ENCODE results near the gene XRCC1. TPM values are rescaled to one million over a fixed set of nuclear protein-coding genes. Genes with fewer than 3 reads are reported as not detected.

Gene XRCC1
- total and polyA plus RNA-seq, 2 of the 8 experiments (the other 6 are each of a cell fraction or from before 2014, with no cell fraction given) = 42.5 to 44.4 TPM

GRCh38 chr19:43506629-43507028, 68.7 kb downstream of the XRCC1 start:
- TF ChIP-seq BRCA1 (IDR thresholded peaks at IDR 0.05; ENCODE audit: low read depth, low read length) (no peak), CBX5 (IDR thresholded peaks at IDR 0.05; ENCODE audit: low read depth, low read length) (no peak), SAP30 (IDR thresholded peaks at IDR 0.05; ENCODE audit: insufficient read depth, insufficient replicate concordance, low read length) (no peak), SIX5 (IDR thresholded peaks at IDR 0.05; ENCODE audit: low read depth, low read length) (no peak), MAFK (IDR thresholded peaks at IDR 0.05; ENCODE audit: low read depth, low read length) (no peak), YY1 (IDR thresholded peaks at IDR 0.05; ENCODE audit: low read depth, low read length) (no peak), ATF2 (IDR thresholded peaks at IDR 0.05; ENCODE audit: low read length) (no peak), TAF7 (optimal IDR thresholded peaks at IDR 0.05; ENCODE audit: borderline replicate concordance, low read depth, low read length) (no peak), JUND (IDR thresholded peaks at IDR 0.05; ENCODE audit: low read length) (no peak)
- Histone ChIP-seq H4K5ac (ENCODE audit: insufficient read length, low read depth, low read length) (no peak overlapping the region), H3K14ac (ENCODE audit: insufficient read length) (no peak overlapping the region), H3K4me2 (ENCODE audit: insufficient read depth in 1 of 2, low read depth in 2 of 2, low read length in 2 of 2) (no peak overlapping the region), H3K27me3 (replicated peaks in 1 of 4; ENCODE audit: control insufficient read depth in 3 of 4, extremely low read depth in 1 of 4, insufficient read depth in 3 of 4, low read length in 3 of 4) (peaks cover 3 to 16% (median 14%) of the 10 kb centered on the region in 4 experiments), H4K91ac (replicated peaks; ENCODE audit: insufficient read length, low read length) (no peak overlapping the region), H3K56ac (replicated peaks; ENCODE audit: insufficient read length, low read depth, low read length) (no peak overlapping the region), H2BK5ac (ENCODE audit: low read depth, low read length) (no peak overlapping the region), H3K27ac (ENCODE audit: low read depth, low read length) (no peak overlapping the region), H2BK20ac (ENCODE audit: low read length) (no peak overlapping the region), H3K23me2 (ENCODE audit: low read depth, low read length) (peaks cover 17% of the 10 kb centered on the region; the same call in 1 of the 2 replicates), H2BK12ac (ENCODE audit: low read depth, low read length) (no peak overlapping the region), H3K4me3 (ENCODE audit: extremely low read depth in 1 of 4, insufficient read depth in 2 of 4, low read depth in 3 of 4, low read length in 4 of 4) (no peak overlapping the region), H4K8ac (ENCODE audit: extremely low read depth, insufficient read depth, low read length) (no peak overlapping the region), H4K20me1 (replicated peaks in 1 of 2; ENCODE audit: control insufficient read depth in 1 of 2, insufficient read depth in 2 of 2, low read length in 2 of 2) (peaks cover 0 to 2% of the 10 kb centered on the region in 2 experiments), H3K23ac (ENCODE audit: insufficient read length) (no peak overlapping the region), H3K4ac (replicated peaks; ENCODE audit: insufficient read length, low read depth, low read length) (no peak overlapping the region), H3K36me3 (ENCODE audit: control insufficient read depth in 2 of 4, insufficient read depth in 4 of 4, low read length in 3 of 4) (peaks cover 0 to 4% (median 1%) of the 10 kb centered on the region in 4 experiments; a peak in 1 of 8 replicates), H3K18ac (ENCODE audit: extremely low read depth, low read length) (no peak overlapping the region), H2BK120ac (replicated peaks; ENCODE audit: low read depth, low read length) (no peak overlapping the region), H3K9ac (replicated peaks in 1 of 4; ENCODE audit: extremely low read depth in 1 of 4, low read depth in 3 of 4, low read length in 3 of 4) (no peak overlapping the region), H2BK15ac (ENCODE audit: low read length) (no peak overlapping the region), H2AK5ac (ENCODE audit: low read depth, low read length) (no peak overlapping the region), H3K79me2 (ENCODE audit: control insufficient read depth in 1 of 2, insufficient read depth in 2 of 2, low read length in 2 of 2) (no peaks in the 10 kb centered on the region), H3K9me3 (ENCODE audit: insufficient read depth in 2 of 2, low read depth in 1 of 2, low read length in 1 of 2) (no peaks in the 10 kb centered on the region), H3K79me1 (ENCODE audit: low read depth, low read length) (no peaks in the 10 kb centered on the region), H3K4me1 (replicated peaks in 1 of 4; ENCODE audit: control insufficient read depth in 3 of 4, insufficient read depth in 4 of 4, low read length in 3 of 4) (peaks cover 0 to 6% (median 0%) of the 10 kb centered on the region in 4 experiments; a peak in 1 of 7 replicates), H2AFZ (ENCODE audit: low read length) (no peak overlapping the region)
- ChIA-PET POLR2A (ENCODE audit: partially characterized antibody) (interaction anchor here (1.8 kb wide), 1 partner anchor 26 kb away, joined by 8 read pairs; the partner anchor contains the start of gene ZNF575), CTCF (ENCODE audit: partially characterized antibody) (interaction anchor here (0.7 to 2.0 kb wide), 3 partner anchors 9 to 60 kb away, joined by 3 to 8 read pairs (median 3); no protein-coding TSS in a partner anchor)
- DNase-seq (ENCODE audit: low read depth in 1 of 2, low spot score in 2 of 2) (no peak), FAIRE-seq (no peak)
- 90% methylated on average over 5 of the region's 5 CpGs; no CpG with 5 or more reads in 1 of the 2 experiments for WGBS, 2 experiments (ENCODE audit: extremely low coverage in 1 of 2, insufficient coverage in 1 of 2, insufficient read length in 1 of 2, insufficient replicate concordance in 2 of 2, low coverage in 1 of 2, low lambda C conversion rate in 2 of 2, missing lambda C conversion rate in 1 of 2)
